HEK293 (cell line): ENCODE measurements around the gene ZFPM1.

Experiments
- HOXA7 ChIP-seq: sonication (generic); formaldehyde crosslinking; IDR thresholded peaks from 2 replicates; pipeline ENCODE4 v1.8.1; 2022; ENCODE audit warnings: missing genetic modification reagents, borderline replicate concordance
- SETDB1 ChIP-seq: IDR thresholded peaks from one replicate; pipeline ENCODE4 v1.6.1; 2017; ENCODE audit warnings: mild to moderate bottlenecking, low read length, moderate library complexity, mixed read lengths; ENCODE audit not compliant: insufficient read length
- ZBTB20 ChIP-seq: fragments of 450-650 bp; formaldehyde crosslinking; IDR thresholded peaks from 2 replicates; pipeline ENCODE4 v1.5.1; 2016; ENCODE audit warnings: missing biosample characterization, missing genetic modification characterization
- ZBTB8A ChIP-seq: fragments of 450-650 bp; formaldehyde crosslinking; IDR thresholded peaks from 2 replicates; pipeline ENCODE4 v1.5.1; 2016; ENCODE audit warnings: missing biosample characterization, missing genetic modification characterization
- ZNF10 ChIP-seq: fragments of 450-650 bp; formaldehyde crosslinking; IDR thresholded peaks from 2 replicates; pipeline ENCODE4 v1.5.1; 2017; ENCODE audit warnings: missing biosample characterization, missing genetic modification characterization
- ZNF274 ChIP-seq, 2 experiments: fragments of 200-500 bp in 1 of 2; fragments of 450-650 bp in 1 of 2; sonication (Bioruptor generic) in 1 of 2; formaldehyde crosslinking in 1 of 2; IDR thresholded peaks; 2 replicates each; pipeline versions ENCODE4 v1.5.1 to v1.6.1; 2014 to 2016; ENCODE audit warnings: borderline replicate concordance in 1 of 2, inconsistent platforms in 1 of 2, low read length in 1 of 2, missing biosample characterization in 1 of 2, missing genetic modification characterization in 1 of 2
- ZNF398 ChIP-seq: fragments of 450-650 bp; formaldehyde crosslinking; IDR thresholded peaks from 2 replicates; pipeline ENCODE4 v1.5.1; 2017; ENCODE audit warnings: missing biosample characterization, missing genetic modification characterization
- ZNF423 ChIP-seq: fragments of 450-650 bp; formaldehyde crosslinking; IDR thresholded peaks from 2 replicates; pipeline ENCODE4 v1.5.1; 2016; ENCODE audit warnings: missing biosample characterization, missing genetic modification characterization
- ZNF670 ChIP-seq: fragments of 450-650 bp; formaldehyde crosslinking; IDR thresholded peaks from 2 replicates; pipeline ENCODE4 v1.5.1; 2016; ENCODE audit warnings: missing biosample characterization, missing genetic modification characterization, low read depth
- TF ChIP-seq, protein P1 (sequence below): fragments of 450-650 bp; formaldehyde crosslinking; IDR thresholded peaks from 2 replicates; pipeline ENCODE4 v1.5.1; 2016; ENCODE audit warnings: missing biosample characterization, missing genetic modification characterization
- TF ChIP-seq, protein P2 (sequence below): fragments of 450-650 bp; formaldehyde crosslinking; IDR thresholded peaks from 2 replicates; pipeline ENCODE4 v1.5.1; 2017; ENCODE audit warnings: missing biosample characterization, missing genetic modification characterization
- TF ChIP-seq, protein P3 (sequence below): fragments of 450-650 bp; formaldehyde crosslinking; IDR thresholded peaks from 2 replicates; pipeline ENCODE4 v1.5.1; 2016; ENCODE audit warnings: missing biosample characterization, missing genetic modification characterization

DNA sequence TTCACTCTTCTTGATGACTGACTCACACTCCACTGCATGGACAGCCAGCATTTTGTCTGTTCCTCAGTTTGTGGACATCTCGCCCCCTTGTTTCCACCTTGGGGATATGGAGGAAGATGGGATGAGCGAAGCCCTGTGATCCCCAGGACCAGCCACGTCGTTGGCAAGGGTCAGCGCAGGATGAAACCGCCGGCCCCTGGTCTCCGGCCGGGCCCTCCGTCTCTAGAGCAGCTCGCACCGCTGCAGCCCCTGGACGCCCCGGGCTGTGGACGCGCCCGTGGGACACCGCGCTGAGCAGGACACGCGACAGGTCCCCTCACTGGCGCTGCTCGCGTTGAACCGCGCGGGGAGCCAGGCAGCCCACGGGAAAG is 116.5 kb downstream of the ZFPM1 start:
- TF ChIP-seq, protein P1, sequence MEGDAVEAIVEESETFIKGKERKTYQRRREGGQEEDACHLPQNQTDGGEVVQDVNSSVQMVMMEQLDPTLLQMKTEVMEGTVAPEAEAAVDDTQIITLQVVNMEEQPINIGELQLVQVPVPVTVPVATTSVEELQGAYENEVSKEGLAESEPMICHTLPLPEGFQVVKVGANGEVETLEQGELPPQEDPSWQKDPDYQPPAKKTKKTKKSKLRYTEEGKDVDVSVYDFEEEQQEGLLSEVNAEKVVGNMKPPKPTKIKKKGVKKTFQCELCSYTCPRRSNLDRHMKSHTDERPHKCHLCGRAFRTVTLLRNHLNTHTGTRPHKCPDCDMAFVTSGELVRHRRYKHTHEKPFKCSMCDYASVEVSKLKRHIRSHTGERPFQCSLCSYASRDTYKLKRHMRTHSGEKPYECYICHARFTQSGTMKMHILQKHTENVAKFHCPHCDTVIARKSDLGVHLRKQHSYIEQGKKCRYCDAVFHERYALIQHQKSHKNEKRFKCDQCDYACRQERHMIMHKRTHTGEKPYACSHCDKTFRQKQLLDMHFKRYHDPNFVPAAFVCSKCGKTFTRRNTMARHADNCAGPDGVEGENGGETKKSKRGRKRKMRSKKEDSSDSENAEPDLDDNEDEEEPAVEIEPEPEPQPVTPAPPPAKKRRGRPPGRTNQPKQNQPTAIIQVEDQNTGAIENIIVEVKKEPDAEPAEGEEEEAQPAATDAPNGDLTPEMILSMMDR: 0 out of 2 replicates have a peak, but pooled peaks have one; percentile 8
- TF ChIP-seq ZNF423 (no peak), ZNF398 (tag by site-specific recombination) (no peak), HOXA7 (no peak), ZNF670 (tag by site-specific recombination) (no peak), ZNF10 (tag by site-specific recombination) (no peak), ZNF274 (IDR thresholded peaks at IDR 0.05; ENCODE audit: low read length) (no peak), ZNF274 (tag by site-specific recombination; IDR thresholded peaks at IDR 0.05; ENCODE audit: borderline replicate concordance) (no peak), ZBTB20 (no peak), SETDB1 (no peak), ZBTB8A (tag by site-specific recombination) (no peak)
- TF ChIP-seq, protein P2, sequence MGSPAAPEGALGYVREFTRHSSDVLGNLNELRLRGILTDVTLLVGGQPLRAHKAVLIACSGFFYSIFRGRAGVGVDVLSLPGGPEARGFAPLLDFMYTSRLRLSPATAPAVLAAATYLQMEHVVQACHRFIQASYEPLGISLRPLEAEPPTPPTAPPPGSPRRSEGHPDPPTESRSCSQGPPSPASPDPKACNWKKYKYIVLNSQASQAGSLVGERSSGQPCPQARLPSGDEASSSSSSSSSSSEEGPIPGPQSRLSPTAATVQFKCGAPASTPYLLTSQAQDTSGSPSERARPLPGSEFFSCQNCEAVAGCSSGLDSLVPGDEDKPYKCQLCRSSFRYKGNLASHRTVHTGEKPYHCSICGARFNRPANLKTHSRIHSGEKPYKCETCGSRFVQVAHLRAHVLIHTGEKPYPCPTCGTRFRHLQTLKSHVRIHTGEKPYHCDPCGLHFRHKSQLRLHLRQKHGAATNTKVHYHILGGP (tag by site-specific recombination): no peak
- TF ChIP-seq, protein P3, sequence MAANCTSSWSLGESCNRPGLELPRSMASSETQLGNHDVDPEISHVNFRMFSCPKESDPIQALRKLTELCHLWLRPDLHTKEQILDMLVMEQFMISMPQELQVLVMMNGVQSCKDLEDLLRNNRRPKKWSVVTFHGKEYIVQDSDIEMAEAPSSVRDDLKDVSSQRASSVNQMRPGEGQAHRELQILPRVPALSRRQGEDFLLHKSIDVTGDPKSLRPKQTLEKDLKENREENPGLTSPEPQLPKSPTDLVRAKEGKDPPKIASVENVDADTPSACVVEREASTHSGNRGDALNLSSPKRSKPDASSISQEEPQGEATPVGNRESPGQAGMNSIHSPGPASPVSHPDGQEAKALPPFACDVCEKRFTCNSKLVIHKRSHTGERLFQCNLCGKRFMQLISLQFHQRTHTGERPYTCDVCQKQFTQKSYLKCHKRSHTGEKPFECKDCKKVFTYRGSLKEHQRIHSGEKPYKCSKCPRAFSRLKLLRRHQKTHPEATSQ (tag by site-specific recombination): no peak
